GM12865 (cell line): ENCODE data around the gene HGFAC.

Experiments
- DNase-seq: peaks from one replicate; pipeline ENCODE4 v3.0.0; 2010; ENCODE audit warnings: low read depth
- H3K4me3 ChIP-seq: 2 replicates; pipeline ENCODE4 v1.5.1; 2011; ENCODE audit warnings: mild to moderate bottlenecking, low read depth, low read length, control low read depth
- CTCF ChIP-seq: IDR thresholded peaks from 2 replicates; pipeline ENCODE4 v1.5.1; 2011; ENCODE audit warnings: low read length, control low read depth, low read depth, inconsistent platforms; ENCODE audit not compliant: insufficient read depth; ENCODE audit errors: missing control alignments

Gene HGFAC

GRCh38 chr4:3446631-3447320 is 5.0 kb downstream of the HGFAC start:
- no peak overlapping the region for H3K4me3 ChIP-seq
- DNase-seq, result no peak
- no peak for TF ChIP-seq CTCF

GRCh38 chr4:3447431-3448395 is 5.9 kb downstream of the HGFAC start:
- DNase-seq, result no peak
- no peak overlapping the region for H3K4me3 ChIP-seq
- no peak for TF ChIP-seq CTCF

- no peak for TF ChIP-seq CTCF
- no peak for DNase-seq
- H3K4me3 ChIP-seq, result no peak overlapping the region
These were observed 7.3 kb downstream of the HGFAC start for GRCh38 chr4:3449047-3449573.

- no peak for DNase-seq
These were observed 8.1 kb downstream of the HGFAC start for GRCh38 chr4:3449574-3450534.

GRCh38 chr4:3450643-3451042 is 8.9 kb downstream of the HGFAC start:
- H3K4me3 ChIP-seq, result no peak overlapping the region
- no peak for DNase-seq
- TF ChIP-seq CTCF, result no peak

More at GRCh38 chr4:3449574-3450534, 8.1 kb downstream of the HGFAC start:
- TF ChIP-seq CTCF, result no peak
- no peak overlapping the region for H3K4me3 ChIP-seq

- no peak overlapping the region for H3K4me3 ChIP-seq
- TF ChIP-seq CTCF, result no peak
- DNase-seq, result no peak
These were observed 10.2 kb downstream of the HGFAC start for GRCh38 chr4:3451956-3452355.
